ENCODE data around the gene PRELID1.

Gene PRELID1

GRCh38 chr5:177265395-177265794 is 38.2 kb upstream of the PRELID1 start:
- no peak for DNase-seq
- H3K27ac ChIP-seq, result no peak overlapping the region
- H3K36me3 ChIP-seq, result peaks cover 66 to 86% (median 79%) of the 10 kb centered on the region in 3 donors
- H3K27me3 ChIP-seq, result no peaks in the 10 kb centered on the region
- intact Hi-C loops (cut with DNase I; ENCODE audit: low total_unique reads), result no loop called here
- TF ChIP-seq CTCF (IDR thresholded peaks at IDR 0.05), result no peak
- no peaks in the 10 kb centered on the region for H3K9me3 ChIP-seq
- H3K4me1 ChIP-seq, result no peaks in the 10 kb centered on the region
- no peak overlapping the region for H3K4me3 ChIP-seq

GRCh38 chr5:177269232-177269895 is 34.2 kb upstream of the PRELID1 start:
- peaks cover 66 to 89% (median 78%) of the 10 kb centered on the region in 3 donors for H3K36me3 ChIP-seq
- H3K9me3 ChIP-seq, result no peaks in the 10 kb centered on the region
- no peak overlapping the region for H3K4me3 ChIP-seq
- no peak overlapping the region for H3K27ac ChIP-seq
- TF ChIP-seq CTCF (IDR thresholded peaks at IDR 0.05), result no peak
- intact Hi-C loops (cut with DNase I; ENCODE audit: low total_unique reads), result no loop called here
- no peaks in the 10 kb centered on the region for H3K4me1 ChIP-seq
- no peaks in the 10 kb centered on the region for H3K27me3 ChIP-seq
- no peak for DNase-seq

- no peak overlapping the region for H3K27ac ChIP-seq
- H3K27me3 ChIP-seq, result no peaks in the 10 kb centered on the region
- H3K4me3 ChIP-seq, result no peak overlapping the region
- intact Hi-C loops (cut with DNase I; ENCODE audit: low total_unique reads), result no loop called here
- DNase-seq, result no peak
- no peak for TF ChIP-seq CTCF (IDR thresholded peaks at IDR 0.05)
- no peaks in the 10 kb centered on the region for H3K9me3 ChIP-seq
- H3K36me3 ChIP-seq, result peaks cover 64 to 90% (median 78%) of the 10 kb centered on the region in 3 donors
- no peaks in the 10 kb centered on the region for H3K4me1 ChIP-seq
Observed at GRCh38 chr5:177269976-177270375, 33.6 kb upstream of the PRELID1 start.

GRCh38 chr5:177270653-177271052 is 32.9 kb upstream of the PRELID1 start:
- intact Hi-C loops (cut with DNase I; ENCODE audit: low total_unique reads), result no loop called here
- peaks cover 61 to 88% (median 73%) of the 10 kb centered on the region in 3 donors for H3K36me3 ChIP-seq
- TF ChIP-seq CTCF (IDR thresholded peaks at IDR 0.05), result no peak
- no peaks in the 10 kb centered on the region for H3K9me3 ChIP-seq
- H3K27ac ChIP-seq, result no peak overlapping the region
- H3K4me1 ChIP-seq, result no peaks in the 10 kb centered on the region
- no peak for DNase-seq
- no peak overlapping the region for H3K4me3 ChIP-seq
- H3K27me3 ChIP-seq, result no peaks in the 10 kb centered on the region

GRCh38 chr5:177271113-177271512 is 32.5 kb upstream of the PRELID1 start:
- no peak for TF ChIP-seq CTCF (IDR thresholded peaks at IDR 0.05)
- no peaks in the 10 kb centered on the region for H3K27me3 ChIP-seq
- intact Hi-C loops (cut with DNase I; ENCODE audit: low total_unique reads), result no loop called here
- no peak for DNase-seq
- no peak overlapping the region for H3K4me3 ChIP-seq
- no peak overlapping the region for H3K27ac ChIP-seq
- peaks cover 61 to 88% (median 73%) of the 10 kb centered on the region in 3 donors for H3K36me3 ChIP-seq
- H3K9me3 ChIP-seq, result no peaks in the 10 kb centered on the region
- H3K4me1 ChIP-seq, result no peaks in the 10 kb centered on the region

Data from tibial artery (tissue), 4 donors.